ENCODE results near the gene CLCN3. TPM values are rescaled to one million over a fixed set of nuclear protein-coding genes. Genes with fewer than 3 reads are reported as not detected.

CLCN3 gene
- total RNA-seq, 1 donor from 2014 or later = 45.9 TPM

- no peaks in the 10 kb centered on the region for H3K4me1 Mint-ChIP-seq (ENCODE audit: unreplicated experiment)
- H3K27ac Mint-ChIP-seq = no peak overlapping the region
- H3K9me3 Mint-ChIP-seq = no peaks in the 10 kb centered on the region
- TF ChIP-seq CTCF (conservative IDR thresholded peaks at IDR 0.05) = no peak
- no peaks in the 10 kb centered on the region for H3K27me3 Mint-ChIP-seq
- H3K4me3 Mint-ChIP-seq = no peak overlapping the region
- H3K36me3 Mint-ChIP-seq = peaks cover 12% of the 10 kb centered on the region
- DNase-seq (ENCODE audit: extremely low spot score, unreplicated experiment) = no peak
Observed at GRCh38 chr4:169690787-169691186, 70.4 kb downstream of the CLCN3 start.

GRCh38 chr4:169698331-169698730 is 78.0 kb downstream of the CLCN3 start:
- Mint-ChIP-seq H3K4me1 (ENCODE audit: unreplicated experiment) (no peaks in the 10 kb centered on the region), H3K27ac (no peak overlapping the region), H3K27me3 (no peaks in the 10 kb centered on the region), H3K4me3 (no peak overlapping the region), H3K36me3 (peaks cover 37% of the 10 kb centered on the region), H3K9me3 (no peaks in the 10 kb centered on the region)
- no peak for TF ChIP-seq CTCF (conservative IDR thresholded peaks at IDR 0.05)
- no peak for DNase-seq (ENCODE audit: extremely low spot score, unreplicated experiment)

- no peaks in the 10 kb centered on the region for H3K9me3 Mint-ChIP-seq
- H3K27me3 Mint-ChIP-seq = no peaks in the 10 kb centered on the region
- no peak for DNase-seq (ENCODE audit: extremely low spot score, unreplicated experiment)
- H3K27ac Mint-ChIP-seq = no peak overlapping the region
- H3K4me1 Mint-ChIP-seq (ENCODE audit: unreplicated experiment) = no peaks in the 10 kb centered on the region
- no peak overlapping the region for H3K4me3 Mint-ChIP-seq
- no peak for TF ChIP-seq CTCF (conservative IDR thresholded peaks at IDR 0.05)
- H3K36me3 Mint-ChIP-seq = peaks cover 15% of the 10 kb centered on the region
Observed at GRCh38 chr4:169707958-169708643, 87.7 kb downstream of the CLCN3 start.

- H3K4me3 Mint-ChIP-seq = no peak overlapping the region
- H3K4me1 Mint-ChIP-seq (ENCODE audit: unreplicated experiment) = no peaks in the 10 kb centered on the region
- TF ChIP-seq CTCF (conservative IDR thresholded peaks at IDR 0.05) = no peak
- H3K27me3 Mint-ChIP-seq = no peaks in the 10 kb centered on the region
- no peaks in the 10 kb centered on the region for H3K9me3 Mint-ChIP-seq
- peaks cover 3% of the 10 kb centered on the region for H3K36me3 Mint-ChIP-seq
- DNase-seq (ENCODE audit: extremely low spot score, unreplicated experiment) = no peak
- H3K27ac Mint-ChIP-seq = no peak overlapping the region
Observed at GRCh38 chr4:169715826-169716225, 95.4 kb downstream of the CLCN3 start.

GRCh38 chr4:169716677-169717076 is 96.3 kb downstream of the CLCN3 start:
- DNase-seq (ENCODE audit: extremely low spot score, unreplicated experiment) = no peak
- Mint-ChIP-seq H3K27me3 (no peaks in the 10 kb centered on the region), H3K27ac (no peak overlapping the region), H3K9me3 (no peaks in the 10 kb centered on the region), H3K4me3 (no peak overlapping the region), H3K36me3 (peaks cover 3% of the 10 kb centered on the region), H3K4me1 (ENCODE audit: unreplicated experiment) (no peaks in the 10 kb centered on the region)
- TF ChIP-seq CTCF (conservative IDR thresholded peaks at IDR 0.05) = no peak

Measured in type B pancreatic cell (in vitro differentiated cells).